ENCODE measurements around the gene KLHL36.

The KLHL36 gene

GRCh38 chr16:84638231-84638806 is 10.0 kb upstream of the KLHL36 start:
- peaks cover 8% of the 10 kb centered on the region for H3K27me3 ChIP-seq (ENCODE audit: insufficient read depth, low read length)
- no peak overlapping the region for H3K4me3 ChIP-seq (ENCODE audit: low read length)
- H2AFZ ChIP-seq (ENCODE audit: low read depth, low read length) = no peak overlapping the region
- H3K9me3 ChIP-seq (ENCODE audit: low read length) = no peaks in the 10 kb centered on the region
- H3K36me3 ChIP-seq (ENCODE audit: insufficient read depth, low read length) = no peaks in the 10 kb centered on the region
- peaks cover 26% of the 10 kb centered on the region for H3K4me1 ChIP-seq (ENCODE audit: insufficient read depth, low read length)

- Histone ChIP-seq H3K27me3 (ENCODE audit: insufficient read depth, low read length) (peaks cover 8% of the 10 kb centered on the region), H3K9me3 (ENCODE audit: low read length) (no peaks in the 10 kb centered on the region), H3K4me3 (ENCODE audit: low read length) (no peak overlapping the region), H3K4me1 (ENCODE audit: insufficient read depth, low read length) (peaks cover 42% of the 10 kb centered on the region), H3K36me3 (ENCODE audit: insufficient read depth, low read length) (no peaks in the 10 kb centered on the region), H2AFZ (ENCODE audit: low read depth, low read length) (no peak overlapping the region)
Measured at GRCh38 chr16:84640145-84640544, 8.2 kb upstream of the KLHL36 start.

- Histone ChIP-seq H3K9me3 (ENCODE audit: low read length) (no peaks in the 10 kb centered on the region), H3K4me3 (ENCODE audit: low read length) (no peak overlapping the region), H3K4me1 (ENCODE audit: insufficient read depth, low read length) (peaks cover 45% of the 10 kb centered on the region), H3K27me3 (ENCODE audit: insufficient read depth, low read length) (peaks cover 8% of the 10 kb centered on the region), H2AFZ (ENCODE audit: low read depth, low read length) (no peak overlapping the region), H3K36me3 (ENCODE audit: insufficient read depth, low read length) (no peaks in the 10 kb centered on the region)
Measured at GRCh38 chr16:84641643-84642358, 6.5 kb upstream of the KLHL36 start.

- no peaks in the 10 kb centered on the region for H3K36me3 ChIP-seq (ENCODE audit: insufficient read depth, low read length)
- peaks cover 41% of the 10 kb centered on the region for H3K4me1 ChIP-seq (ENCODE audit: insufficient read depth, low read length)
- H3K4me3 ChIP-seq (ENCODE audit: low read length) = no peak overlapping the region
- H3K9me3 ChIP-seq (ENCODE audit: low read length) = no peaks in the 10 kb centered on the region
- no peak overlapping the region for H2AFZ ChIP-seq (ENCODE audit: low read depth, low read length)
- H3K27me3 ChIP-seq (ENCODE audit: insufficient read depth, low read length) = peaks cover 8% of the 10 kb centered on the region
Measured at GRCh38 chr16:84643180-84643583, 5.1 kb upstream of the KLHL36 start.

GRCh38 chr16:84643674-84644073 is 4.6 kb upstream of the KLHL36 start:
- no peaks in the 10 kb centered on the region for H3K36me3 ChIP-seq (ENCODE audit: insufficient read depth, low read length)
- no peak overlapping the region for H3K4me3 ChIP-seq (ENCODE audit: low read length)
- H3K27me3 ChIP-seq (ENCODE audit: insufficient read depth, low read length) = peaks cover 8% of the 10 kb centered on the region
- peaks cover 38% of the 10 kb centered on the region for H3K4me1 ChIP-seq (ENCODE audit: insufficient read depth, low read length)
- H3K9me3 ChIP-seq (ENCODE audit: low read length) = no peaks in the 10 kb centered on the region
- no peak overlapping the region for H2AFZ ChIP-seq (ENCODE audit: low read depth, low read length)

- H3K9me3 ChIP-seq (ENCODE audit: low read length) = no peaks in the 10 kb centered on the region
- no peak overlapping the region for H2AFZ ChIP-seq (ENCODE audit: low read depth, low read length)
- peak overlapping the region; percentile 51 for H3K4me3 ChIP-seq (ENCODE audit: low read length)
- H3K27me3 ChIP-seq (ENCODE audit: insufficient read depth, low read length) = no peaks in the 10 kb centered on the region
- H3K36me3 ChIP-seq (ENCODE audit: insufficient read depth, low read length) = peaks cover 5% of the 10 kb centered on the region
- H3K4me1 ChIP-seq (ENCODE audit: insufficient read depth, low read length) = peaks cover 26% of the 10 kb centered on the region
Measured at GRCh38 chr16:84648595-84649510, 542 bp downstream of the KLHL36 start.

- H3K4me1 ChIP-seq (ENCODE audit: insufficient read depth, low read length) = peaks cover 20% of the 10 kb centered on the region
- no peaks in the 10 kb centered on the region for H3K9me3 ChIP-seq (ENCODE audit: low read length)
- no peaks in the 10 kb centered on the region for H3K27me3 ChIP-seq (ENCODE audit: insufficient read depth, low read length)
- peaks cover 5% of the 10 kb centered on the region for H3K36me3 ChIP-seq (ENCODE audit: insufficient read depth, low read length)
- no peak overlapping the region for H2AFZ ChIP-seq (ENCODE audit: low read depth, low read length)
- H3K4me3 ChIP-seq (ENCODE audit: low read length) = peak overlapping the region; percentile 51
Measured at GRCh38 chr16:84649511-84649861, 1.2 kb downstream of the KLHL36 start.

- Histone ChIP-seq H2AFZ (ENCODE audit: low read depth, low read length) (no peak overlapping the region), H3K4me3 (ENCODE audit: low read length) (no peak overlapping the region), H3K36me3 (ENCODE audit: insufficient read depth, low read length) (peaks cover 5% of the 10 kb centered on the region), H3K27me3 (ENCODE audit: insufficient read depth, low read length) (no peaks in the 10 kb centered on the region), H3K4me1 (ENCODE audit: insufficient read depth, low read length) (peaks cover 15% of the 10 kb centered on the region), H3K9me3 (ENCODE audit: low read length) (no peaks in the 10 kb centered on the region)
Measured at GRCh38 chr16:84650062-84650991, 2.0 kb downstream of the KLHL36 start.

- Histone ChIP-seq H2AFZ (ENCODE audit: low read depth, low read length) (no peak overlapping the region), H3K27me3 (ENCODE audit: insufficient read depth, low read length) (no peaks in the 10 kb centered on the region), H3K4me1 (ENCODE audit: insufficient read depth, low read length) (peaks cover 11% of the 10 kb centered on the region), H3K4me3 (ENCODE audit: low read length) (no peak overlapping the region), H3K36me3 (ENCODE audit: insufficient read depth, low read length) (peaks cover 16% of the 10 kb centered on the region), H3K9me3 (ENCODE audit: low read length) (peaks cover 5% of the 10 kb centered on the region)
Measured at GRCh38 chr16:84652566-84652965, 4.3 kb downstream of the KLHL36 start.

- H3K4me3 ChIP-seq (ENCODE audit: low read length) = no peak overlapping the region
- peaks cover 5% of the 10 kb centered on the region for H3K9me3 ChIP-seq (ENCODE audit: low read length)
- H3K27me3 ChIP-seq (ENCODE audit: insufficient read depth, low read length) = no peaks in the 10 kb centered on the region
- H3K36me3 ChIP-seq (ENCODE audit: insufficient read depth, low read length) = peaks cover 30% of the 10 kb centered on the region
- H3K4me1 ChIP-seq (ENCODE audit: insufficient read depth, low read length) = peaks cover 3% of the 10 kb centered on the region
- H2AFZ ChIP-seq (ENCODE audit: low read depth, low read length) = no peak overlapping the region
Measured at GRCh38 chr16:84654238-84654637, 5.9 kb downstream of the KLHL36 start.

GRCh38 chr16:84654998-84655397 is 6.7 kb downstream of the KLHL36 start:
- Histone ChIP-seq H3K27me3 (ENCODE audit: insufficient read depth, low read length) (no peaks in the 10 kb centered on the region), H3K9me3 (ENCODE audit: low read length) (peaks cover 5% of the 10 kb centered on the region), H2AFZ (ENCODE audit: low read depth, low read length) (no peak overlapping the region), H3K4me3 (ENCODE audit: low read length) (no peak overlapping the region), H3K4me1 (ENCODE audit: insufficient read depth, low read length) (no peaks in the 10 kb centered on the region), H3K36me3 (ENCODE audit: insufficient read depth, low read length) (peaks cover 35% of the 10 kb centered on the region)

- Histone ChIP-seq H3K4me3 (ENCODE audit: low read length) (no peak overlapping the region), H3K27me3 (ENCODE audit: insufficient read depth, low read length) (no peaks in the 10 kb centered on the region), H2AFZ (ENCODE audit: low read depth, low read length) (no peak overlapping the region), H3K36me3 (ENCODE audit: insufficient read depth, low read length) (peaks cover 48% of the 10 kb centered on the region), H3K9me3 (ENCODE audit: low read length) (peaks cover 5% of the 10 kb centered on the region), H3K4me1 (ENCODE audit: insufficient read depth, low read length) (no peaks in the 10 kb centered on the region)
Measured at GRCh38 chr16:84656649-84657048, 8.3 kb downstream of the KLHL36 start.
